Adrenal gland (tissue), 12 donors: ENCODE data around the gene EFHD1. TPM values are rescaled to one million over a fixed set of nuclear protein-coding genes. Genes with fewer than 3 reads are reported as not detected.
A peak's percentile ranks its signal among the peaks of the same experiment; 100 is the strongest.
"Not testable (repeated sequence)": the region's sequence is repeated elsewhere in the genome, so short reads cannot be mapped to it uniquely, and the experiment has no call there.

Source experiments
- DNase-seq, 7 donors: peaks; one replicate each; pipeline ENCODE4 v3.0.0-alpha.2; 2019 to 2020
- H3K27ac ChIP-seq, 5 donors: fragments of 200-600 bp; sonication (generic) in 4 of 5; 1 replicate in 3 of 5; 2 replicates in 2 of 5; pipeline versions ENCODE4 v1.5.1 to v1.8.0; 2016 to 2020; ENCODE audit warnings: mild to moderate bottlenecking in 1 of 5
- H3K27me3 ChIP-seq: fragments of 200-600 bp; 2 replicates; pipeline ENCODE4 v1.8.0; 2021
- H3K36me3 ChIP-seq, 2 donors: fragments of 200-600 bp; replicated peaks in 1 of 2; 1 replicate in 1 of 2; 2 replicates in 1 of 2; pipeline versions ENCODE4 v1.5.1 to v1.8.0; 2018 to 2022
- H3K4me1 ChIP-seq, 2 donors: fragments of 200-600 bp; replicated peaks in 1 of 2; 1 replicate in 1 of 2; 2 replicates in 1 of 2; pipeline versions ENCODE4 v1.5.1 to v1.8.0; 2018 to 2021
- H3K4me3 ChIP-seq, 4 donors: fragments of 200-600 bp; sonication (generic) in 3 of 4; one replicate each; pipeline ENCODE4 v1.5.1; 2016 to 2018
- H3K9me3 ChIP-seq, 3 donors: fragments of 200-600 bp; sonication (generic) in 1 of 3; replicated peaks in 1 of 3; 1 replicate in 2 of 3; 2 replicates in 1 of 3; pipeline versions ENCODE4 v1.5.1 to v1.8.0; 2016 to 2021
- POLR2A ChIP-seq, 2 donors: fragments of 450-650 bp; IDR thresholded peaks; one replicate each; pipeline ENCODE4 v1.6.1; 2017; ENCODE audit warnings: antibody characterized with exemption in 2 of 2, mild to moderate bottlenecking in 2 of 2, moderate library complexity in 1 of 2
- WGBS, 4 donors: extraction: QIAGEN DNeasy Blood & Tissue Kit in 2 of 4; methylation state at CpG; one replicate each; pipeline versions ENCODE4 v1.1.5 to v1.1.7; 2013 to 2017; 5-methylcytosine and 5-hydroxymethylcytosine counted together
- intact Hi-C, 2 donors: fragments of 100-400 bp; cut with DNase I; formaldehyde crosslinking; loops; one replicate each; pipeline versions ENCODE4 v1.14.1 to v1.15.0; 2022 to 2023
- polyA plus RNA-seq, 3 donors: library from polyadenylated mRNA; stranded (reverse); fragments of 200-250 nt in 2 of 3; fragments of 350-450 nt in 1 of 3; fragmentation: Illumina TruSeq in 1 of 3; extraction: RNeasy Lipid Tissue Mini Kit (QIAGEN cat#74804) in 1 of 3; gene quantifications; one replicate each; pipeline ENCODE4 v1.2.3, GENCODE V29; 2013 to 2014
- total RNA-seq, 9 donors: library from RNA; depleted of rRNA in 4 of 9; stranded (reverse); fragments of >200 nt in 4 of 9; fragments of 120-200 nt in 1 of 9; fragmentation: NEBNext Ultra II Directional in 1 of 9; extraction: Animal tissue kit (Norgen Biotek cat#: 25700) in 1 of 9; gene quantifications; one replicate each; pipeline versions ENCODE4 v1.1.0 to v1.2.4, GENCODE V29; 2013 to 2023
- TF ChIP-seq, protein P1 (sequence below), 6 experiments: fragments of 450-650 bp in 4 of 6; fragments of 200-600 bp in 2 of 6; sonication (generic) in 1 of 6; IDR thresholded peaks; 1 replicate in 5 of 6; 2 replicates in 1 of 6; pipeline versions ENCODE4 v1.5.1 to v1.8.0; 2016 to 2021; ENCODE audit warnings: antibody characterized with exemption in 6 of 6, mild to moderate bottlenecking in 2 of 6, moderate library complexity in 1 of 6
- donor health status: healthy with polysubstance abuse.
- donor health status: Bipolar disorder and iron deficiency.
- donor health status: DM: yes; HTN: yes; CAD: no.
- donor health status: DM: no; HTN: no; CAD: no.
- donor health status: DM: no; HTN: no; CAD: no.
- donor health status: DM: yes; HTN: yes; CAD: no.

The EFHD1 gene
- total and polyA plus RNA-seq, 12 donors, result 0.50 to 12.9 (median 6.3) TPM

GRCh38 chr2:232681527-232681926 lies 48.1 kb downstream of the EFHD1 start:
- Histone ChIP-seq H3K36me3 (no peaks in the 10 kb centered on the region), H3K4me3 (no peak overlapping the region), H3K27ac (no peak overlapping the region), H3K9me3 (no peaks in the 10 kb centered on the region), H3K4me1 (no peaks in the 10 kb centered on the region), H3K27me3 (no peaks in the 10 kb centered on the region)
- intact Hi-C loops, result no loop called here
- TF ChIP-seq POLR2A (IDR thresholded peaks at IDR 0.05), result no peak
- TF ChIP-seq, protein P1, sequence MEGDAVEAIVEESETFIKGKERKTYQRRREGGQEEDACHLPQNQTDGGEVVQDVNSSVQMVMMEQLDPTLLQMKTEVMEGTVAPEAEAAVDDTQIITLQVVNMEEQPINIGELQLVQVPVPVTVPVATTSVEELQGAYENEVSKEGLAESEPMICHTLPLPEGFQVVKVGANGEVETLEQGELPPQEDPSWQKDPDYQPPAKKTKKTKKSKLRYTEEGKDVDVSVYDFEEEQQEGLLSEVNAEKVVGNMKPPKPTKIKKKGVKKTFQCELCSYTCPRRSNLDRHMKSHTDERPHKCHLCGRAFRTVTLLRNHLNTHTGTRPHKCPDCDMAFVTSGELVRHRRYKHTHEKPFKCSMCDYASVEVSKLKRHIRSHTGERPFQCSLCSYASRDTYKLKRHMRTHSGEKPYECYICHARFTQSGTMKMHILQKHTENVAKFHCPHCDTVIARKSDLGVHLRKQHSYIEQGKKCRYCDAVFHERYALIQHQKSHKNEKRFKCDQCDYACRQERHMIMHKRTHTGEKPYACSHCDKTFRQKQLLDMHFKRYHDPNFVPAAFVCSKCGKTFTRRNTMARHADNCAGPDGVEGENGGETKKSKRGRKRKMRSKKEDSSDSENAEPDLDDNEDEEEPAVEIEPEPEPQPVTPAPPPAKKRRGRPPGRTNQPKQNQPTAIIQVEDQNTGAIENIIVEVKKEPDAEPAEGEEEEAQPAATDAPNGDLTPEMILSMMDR (IDR thresholded peaks at IDR 0.05), result no peak
- peak; percentile 27 to 75 (median 61) for DNase-seq
- WGBS, 4 donors, result 43 to 62% (median 54%) methylated on average over 6 to 10 of the region's 10 CpGs

DNA sequence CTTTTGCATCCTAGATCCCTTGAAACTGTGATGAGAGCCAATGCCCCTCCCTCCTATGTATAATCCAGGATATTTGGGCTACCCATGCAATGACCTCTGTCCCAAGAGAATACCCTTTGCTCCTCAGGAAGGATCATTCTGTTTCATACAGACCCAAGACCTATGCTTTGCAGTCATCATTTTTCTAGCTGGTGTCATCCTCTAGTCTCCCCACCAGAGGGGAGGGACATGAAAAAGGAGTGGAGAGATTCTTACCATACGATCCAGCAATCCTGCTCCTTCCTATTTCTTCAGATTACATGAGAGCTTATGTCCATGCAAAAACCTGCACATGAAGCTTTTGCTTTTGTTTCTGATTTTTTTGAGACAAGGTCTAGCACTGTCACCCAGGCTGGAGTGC lies 50.0 kb downstream of the EFHD1 start:
- H3K27me3 ChIP-seq, result no peaks in the 10 kb centered on the region
- no peak for DNase-seq
- H3K27ac ChIP-seq, result no peak overlapping the region
- H3K36me3 ChIP-seq, result no peaks in the 10 kb centered on the region
- intact Hi-C loops, result no loop called here
- no peaks in the 10 kb centered on the region for H3K4me1 ChIP-seq
- no peak overlapping the region for H3K4me3 ChIP-seq
- WGBS, 4 donors, result 48 to 75% (median 62%) methylated on average over 1 of the region's 1 CpG
- no peak for TF ChIP-seq POLR2A (IDR thresholded peaks at IDR 0.05)
- TF ChIP-seq, protein P1 (IDR thresholded peaks at IDR 0.05), result no peak
- no peaks in the 10 kb centered on the region for H3K9me3 ChIP-seq

- WGBS, 4 donors, result 91 to 94% (median 94%) methylated on average over 6 of the region's 6 CpGs
- not testable (repeated sequence) for DNase-seq, H3K4me3 ChIP-seq
These were observed 52.0 kb downstream of the EFHD1 start for GRCh38 chr2:232685391-232685790.

GRCh38 chr2:232687382-232688160 lies 54.2 kb downstream of the EFHD1 start:
- no peaks in the 10 kb centered on the region for H3K36me3 ChIP-seq
- H3K9me3 ChIP-seq, result no peaks in the 10 kb centered on the region
- 82 to 88% (median 86%) methylated on average over 5 to 11 of the region's 11 CpGs for WGBS, 4 donors
- H3K4me1 ChIP-seq, result peaks cover 0 to 3% of the 10 kb centered on the region in 2 donors
- peak in 1 of 7 donors; percentile 36 for DNase-seq
- intact Hi-C loops, result no loop called here
- TF ChIP-seq POLR2A (IDR thresholded peaks at IDR 0.05), result no peak
- TF ChIP-seq, protein P1 (IDR thresholded peaks at IDR 0.05), result no peak
- no peaks in the 10 kb centered on the region for H3K27me3 ChIP-seq
- no peak overlapping the region for H3K4me3 ChIP-seq
- no peak overlapping the region for H3K27ac ChIP-seq

More at GRCh38 chr2:232685391-232685790, 52.0 kb downstream of the EFHD1 start:
- H3K27ac ChIP-seq, H3K9me3 ChIP-seq, H3K27me3 ChIP-seq, intact Hi-C loops, H3K36me3 ChIP-seq, H3K4me1 ChIP-seq: not testable (repeated sequence)

GRCh38 chr2:232688201-232688600 lies 54.8 kb downstream of the EFHD1 start:
- TF ChIP-seq POLR2A (IDR thresholded peaks at IDR 0.05), result no peak
- TF ChIP-seq, protein P1 (IDR thresholded peaks at IDR 0.05), result no peak
- Histone ChIP-seq H3K36me3 (no peaks in the 10 kb centered on the region), H3K27ac (no peak overlapping the region), H3K4me1 (peaks cover 0 to 3% of the 10 kb centered on the region in 2 donors), H3K27me3 (no peaks in the 10 kb centered on the region), H3K4me3 (no peak overlapping the region), H3K9me3 (no peaks in the 10 kb centered on the region)
- DNase-seq, result peak in 1 of 7 donors; percentile 49
- 90 to 97% (median 93%) methylated on average over 7 of the region's 7 CpGs for WGBS, 4 donors
- intact Hi-C loops, result no loop called here
